Activated CD4-positive, alpha-beta T cell treated with anti-CD3 and anti-CD28 coated beads, Interleukin-2, amount 50 U/mL, for 4 hours (primary cell): ENCODE data around the gene CPA3.

ENCODE experiments used
- DNase-seq, 2 experiments: peaks; one replicate each; pipeline ENCODE4 v3.0.0-alpha.2; 2020

Gene CPA3

DNA sequence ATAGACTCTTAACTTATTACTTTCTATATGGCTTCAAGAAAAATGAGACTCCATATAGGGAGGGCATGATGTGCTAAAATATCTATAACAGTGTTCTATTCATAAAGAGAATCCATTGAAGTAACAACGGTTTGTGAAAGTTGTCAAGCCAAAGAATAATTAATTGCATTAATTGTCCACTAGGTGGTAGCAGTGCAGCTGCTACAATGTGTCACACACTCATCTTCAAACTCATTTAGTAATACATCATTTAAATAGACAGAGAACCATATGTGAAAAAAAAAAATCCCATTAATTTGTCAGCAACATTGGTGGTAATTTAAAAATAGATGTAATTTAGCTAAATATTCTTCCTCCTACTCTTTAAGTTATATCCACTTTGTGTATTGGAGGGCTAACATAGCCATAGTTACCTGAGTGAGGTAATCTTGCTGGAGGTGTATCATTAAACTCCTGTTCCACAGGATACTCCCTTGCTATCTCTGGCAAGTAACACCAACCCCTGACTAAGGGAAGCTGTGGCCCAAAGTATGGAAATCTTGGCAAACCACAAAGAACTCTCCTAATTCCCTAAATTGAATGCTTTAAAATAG lies 3.7 kb upstream of the CPA3 start:
- no peak for DNase-seq

DNA sequence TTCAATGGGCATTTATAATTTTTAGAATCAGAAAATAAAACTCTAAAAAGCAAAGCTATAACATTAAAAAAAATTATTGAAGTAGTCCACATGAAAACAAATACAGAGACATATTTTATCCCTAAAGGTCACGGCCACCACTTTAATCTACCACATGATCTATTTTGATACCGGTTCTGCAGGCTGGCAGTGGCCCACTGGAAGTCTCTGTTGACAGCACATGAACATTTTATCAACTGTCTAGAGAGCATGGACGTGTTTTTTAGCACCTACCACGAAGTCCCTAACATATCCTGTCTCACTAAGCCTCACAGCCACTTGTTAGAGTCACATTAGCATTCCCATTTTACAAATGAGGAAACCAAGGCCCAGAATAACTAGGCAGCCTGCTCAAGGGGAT lies 1.8 kb upstream of the CPA3 start:
- no peak for DNase-seq

- DNase-seq, result no peak
These were observed 1.3 kb upstream of the CPA3 start for GRCh38 chr3:148863814-148864213.

DNA sequence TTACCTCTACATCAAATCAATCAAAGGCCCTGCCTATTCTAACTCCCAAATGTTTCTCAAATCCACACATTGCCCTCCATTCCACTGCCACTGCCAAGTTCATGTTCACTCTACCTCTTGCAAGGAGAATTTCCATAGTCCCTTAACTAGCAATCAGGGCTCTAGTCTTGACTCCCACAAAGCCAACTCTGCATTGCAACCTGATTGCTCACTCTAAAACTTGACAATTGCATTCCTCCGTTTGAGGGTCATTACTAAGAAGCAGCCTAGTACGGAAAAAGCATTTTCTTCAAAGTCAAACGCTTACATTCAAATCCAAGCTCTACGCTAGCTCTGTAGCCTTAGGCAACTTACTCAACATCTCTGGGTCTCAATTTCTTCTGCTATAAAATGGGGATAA lies 1.2 kb downstream of the CPA3 start:
- DNase-seq, result no peak

- DNase-seq, result no peak
These were observed 8.3 kb downstream of the CPA3 start for GRCh38 chr3:148873270-148873927.

GRCh38 chr3:148873977-148874376 lies 8.9 kb downstream of the CPA3 start:
- no peak for DNase-seq

DNA sequence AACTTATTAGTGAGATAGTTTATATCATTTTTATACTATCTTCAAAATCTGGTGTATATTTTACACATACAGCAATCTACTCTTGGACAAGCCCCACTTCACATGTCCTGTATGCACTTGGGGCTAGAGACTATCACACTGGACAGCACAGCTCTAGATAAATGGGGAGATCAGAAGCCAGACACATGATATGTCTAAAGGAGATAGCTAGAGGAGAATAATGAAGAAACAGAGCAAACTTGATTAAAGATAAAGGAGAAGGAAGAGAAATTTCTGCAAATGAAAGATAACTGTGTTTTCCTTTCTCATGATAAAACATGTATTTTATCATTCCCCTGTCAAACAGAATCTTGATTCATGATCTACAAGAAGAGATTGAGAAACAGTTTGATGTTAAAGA lies 13.0 kb downstream of the CPA3 start:
- no peak for DNase-seq

DNA sequence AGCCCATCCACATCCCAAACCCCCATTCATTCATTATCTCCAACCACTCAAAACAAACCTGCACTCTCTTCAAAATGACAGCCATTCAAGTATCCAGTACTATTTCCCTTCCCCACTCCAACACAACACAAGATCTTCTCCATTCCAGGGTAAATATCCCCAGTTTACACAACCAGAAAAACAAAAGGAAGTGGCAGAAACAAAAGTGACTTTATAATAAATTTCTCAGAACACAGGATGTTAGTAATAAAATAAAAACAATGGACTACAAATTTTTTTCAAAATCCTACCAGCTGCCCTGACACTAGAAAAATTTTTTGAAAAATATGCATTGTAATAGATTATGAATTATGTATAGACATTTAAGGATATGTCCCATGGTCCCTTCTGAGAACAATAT lies 14.2 kb downstream of the CPA3 start:
- no peak for DNase-seq

- DNase-seq, result no peak
These were observed 15.6 kb downstream of the CPA3 start for GRCh38 chr3:148880681-148881080.

DNA sequence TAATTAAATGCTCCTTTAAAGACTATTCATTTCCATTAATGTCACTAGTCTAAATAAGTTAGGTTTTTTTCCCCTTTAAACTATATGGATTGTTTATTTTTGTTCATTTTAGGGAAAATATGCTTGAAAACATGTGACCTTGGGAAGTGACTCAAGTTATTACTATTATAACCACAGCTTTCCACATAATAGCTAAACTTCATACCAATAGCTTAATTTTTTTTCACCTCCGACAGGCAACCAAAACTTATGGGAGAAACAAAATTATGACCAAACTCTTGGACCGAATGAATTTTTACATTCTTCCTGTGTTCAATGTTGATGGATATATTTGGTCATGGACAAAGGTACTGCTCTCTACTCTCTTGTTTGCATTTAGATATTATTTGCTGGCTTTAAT lies 16.2 kb downstream of the CPA3 start:
- no peak for DNase-seq

- no peak for DNase-seq
These were observed 17.2 kb downstream of the CPA3 start for GRCh38 chr3:148882288-148882687.

DNA sequence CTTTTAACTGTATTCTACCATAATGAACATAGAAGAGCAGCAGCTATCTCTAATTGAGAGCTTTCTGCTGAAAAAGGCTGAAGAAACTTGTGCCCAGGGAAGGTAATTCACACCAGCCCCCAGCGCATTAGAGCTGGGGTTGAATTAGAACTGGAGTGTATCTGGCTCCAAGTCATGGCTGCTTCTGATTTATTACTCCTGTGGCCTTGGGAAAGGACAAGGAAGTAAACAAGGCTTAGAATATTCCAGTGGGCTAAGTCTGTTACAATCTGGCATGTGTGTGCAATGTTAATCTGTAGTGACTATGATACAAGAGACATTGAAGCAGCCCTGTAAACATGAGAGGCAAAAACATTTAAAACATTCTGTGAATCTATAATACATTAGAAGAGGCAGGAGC lies 18.1 kb downstream of the CPA3 start:
- DNase-seq, result no peak

DNA sequence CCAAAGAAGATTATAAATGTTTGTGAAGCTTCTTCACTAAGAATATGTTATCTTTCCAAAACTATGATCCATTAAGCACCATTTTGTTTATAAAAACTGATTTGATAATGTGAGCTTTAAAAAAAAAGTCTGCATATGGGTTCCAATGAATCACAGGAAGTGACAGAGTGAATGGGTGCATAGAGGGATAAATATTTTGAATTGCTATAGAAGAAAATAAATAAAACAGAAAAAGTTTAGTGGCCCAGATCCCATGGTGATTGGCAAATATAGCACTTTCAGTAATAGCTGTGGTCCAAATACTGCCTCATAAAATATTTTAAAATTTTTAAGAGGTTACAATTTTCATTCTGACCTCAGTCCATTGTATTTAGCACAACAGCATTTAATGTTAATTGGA lies 19.2 kb downstream of the CPA3 start:
- DNase-seq, result no peak

- DNase-seq, result no peak
These were observed 24.7 kb downstream of the CPA3 start for GRCh38 chr3:148889828-148890227.

GRCh38 chr3:148896062-148896461 lies 31.0 kb downstream of the CPA3 start:
- DNase-seq, result no peak

DNA sequence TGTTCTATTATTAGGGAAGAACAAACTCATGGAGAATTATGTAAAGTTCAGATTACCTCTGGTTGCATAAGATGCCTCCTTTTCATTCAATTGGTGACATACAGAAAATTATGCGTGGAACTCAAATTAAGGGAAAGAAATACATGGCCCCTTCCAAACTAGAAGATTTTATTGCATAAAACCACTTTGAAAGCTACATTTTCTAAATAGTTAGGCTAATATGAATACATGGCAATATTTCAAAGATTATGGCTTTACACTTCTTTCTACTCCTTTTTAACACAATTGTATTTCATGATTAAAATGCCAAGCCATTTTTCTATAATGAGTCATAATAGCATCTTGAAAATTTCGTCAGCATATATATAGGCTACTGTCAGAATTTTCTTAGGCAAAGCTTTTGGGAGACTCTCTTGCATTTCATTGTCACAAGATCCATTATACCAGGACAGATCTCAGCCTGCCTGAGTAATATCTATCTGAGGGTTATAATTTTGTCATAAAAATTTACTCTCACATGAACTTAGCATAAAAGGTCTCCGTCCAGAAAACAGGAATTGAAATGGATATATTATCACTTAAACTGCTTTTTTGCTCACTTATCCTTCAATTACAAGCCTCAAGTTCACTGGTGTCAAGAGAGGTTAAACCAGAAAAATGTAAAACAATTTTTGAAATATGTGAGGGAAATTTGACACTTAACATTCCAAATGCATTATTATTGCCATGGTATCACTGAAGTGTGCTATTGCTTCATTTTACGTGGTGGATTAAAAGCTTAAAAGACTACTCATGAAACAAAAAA lies 37.1 kb downstream of the CPA3 start:
- no peak for DNase-seq

- no peak for DNase-seq
These were observed 37.9 kb downstream of the CPA3 start for GRCh38 chr3:148903022-148903442.

GRCh38 chr3:148903941-148904340 lies 38.8 kb downstream of the CPA3 start:
- no peak for DNase-seq

DNA sequence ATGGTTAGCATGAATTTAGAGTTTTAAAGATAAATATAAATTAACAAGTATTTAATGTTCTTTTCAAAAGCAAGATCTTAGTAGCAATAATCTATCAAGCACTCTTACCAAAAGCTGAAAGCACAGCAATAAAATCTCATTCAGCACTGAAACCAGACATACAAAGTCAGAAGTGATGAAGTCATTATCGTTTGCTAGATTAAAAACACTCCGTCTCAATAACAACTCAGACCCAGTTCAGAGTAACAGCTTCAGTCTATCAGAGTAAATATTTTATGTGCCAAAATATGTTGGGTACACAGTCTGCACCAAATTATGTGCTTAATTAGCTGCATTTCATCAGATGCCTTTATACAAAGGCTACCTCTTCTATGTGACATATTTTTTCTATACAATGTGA lies 41.6 kb downstream of the CPA3 start:
- DNase-seq, result no peak

DNA sequence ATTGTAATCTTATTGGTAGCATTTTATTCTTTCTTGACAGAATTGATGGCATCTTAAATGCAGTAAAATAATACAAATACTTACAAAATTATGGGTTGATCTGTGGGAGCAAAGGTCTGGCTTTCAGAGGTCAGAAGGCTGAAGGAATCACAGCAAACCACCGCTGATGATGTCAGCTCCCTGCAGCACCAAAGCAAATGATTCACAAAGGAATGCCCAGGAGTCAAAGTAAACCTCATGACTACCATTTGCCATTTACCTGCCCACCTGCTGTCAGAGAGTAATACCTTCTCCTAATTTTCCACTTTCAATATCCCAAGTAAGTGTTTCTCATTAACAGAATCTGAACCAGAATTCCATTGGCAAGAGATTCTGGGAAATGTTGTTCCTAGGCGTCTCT lies 46.1 kb downstream of the CPA3 start:
- DNase-seq, result no peak

DNA sequence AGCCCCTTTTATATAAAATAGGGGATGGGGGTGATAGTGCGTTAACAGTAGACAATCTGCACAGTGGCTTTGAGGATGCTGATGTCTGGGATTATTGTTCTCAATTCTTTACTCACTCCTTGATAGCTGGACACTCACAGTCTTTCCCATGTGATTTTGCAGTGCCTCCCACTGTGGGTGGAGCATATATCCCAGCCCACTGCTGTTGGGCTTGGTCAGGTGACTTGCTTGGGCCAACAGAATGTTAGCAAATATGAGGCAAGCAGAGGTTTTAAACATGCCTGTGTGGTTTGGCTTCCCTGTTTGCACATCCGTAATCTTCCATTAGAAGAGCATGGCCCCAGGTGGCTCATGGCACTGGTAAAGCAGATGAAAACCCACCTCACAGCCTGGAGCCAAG lies 46.5 kb downstream of the CPA3 start:
- DNase-seq, result no peak

- DNase-seq, result no peak
These were observed 50.0 kb downstream of the CPA3 start for GRCh38 chr3:148914936-148915690.

DNA sequence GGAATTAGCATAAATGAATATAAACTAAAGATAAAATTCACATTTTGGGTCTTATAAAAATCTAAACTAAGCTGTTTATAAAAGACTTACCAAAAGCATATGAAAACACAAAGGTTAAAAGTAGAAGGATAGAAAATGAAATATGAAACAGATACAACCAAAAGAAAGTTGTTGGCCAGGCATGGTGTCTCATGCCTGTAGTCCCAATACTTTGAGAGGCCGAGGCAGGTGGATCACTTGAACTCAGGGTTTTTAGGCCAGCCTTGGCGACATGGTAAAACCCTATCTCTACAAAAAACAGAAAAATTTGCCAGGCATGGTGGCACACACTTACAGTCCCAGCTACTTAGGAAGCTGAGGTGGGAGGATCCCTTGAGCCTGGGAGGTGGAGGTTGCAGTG lies 51.0 kb downstream of the CPA3 start:
- no peak for DNase-seq

DNA sequence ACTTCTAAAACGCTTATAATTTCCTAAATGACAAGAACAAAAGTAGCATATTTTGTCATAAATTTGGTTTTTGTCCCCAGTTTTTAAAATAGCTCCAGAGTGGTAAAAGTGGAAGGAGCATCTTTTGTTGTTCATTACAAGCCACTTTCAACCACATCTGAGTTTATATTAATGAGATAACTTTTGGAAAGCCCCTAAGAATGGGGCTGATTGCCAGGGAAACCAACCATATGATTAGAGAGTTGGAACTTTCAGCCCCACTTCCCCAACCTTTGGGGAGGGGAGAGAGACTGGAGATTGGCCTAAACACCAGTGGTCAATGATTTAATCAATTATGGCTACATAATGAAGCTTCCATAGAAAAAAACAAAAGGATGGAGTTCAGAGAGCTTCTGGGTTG lies 57.4 kb downstream of the CPA3 start:
- no peak for DNase-seq
